Endothelial cell of umbilical vein (primary cell): ENCODE data around the gene RELT.
"Not testable (repeated sequence)": the region's sequence is repeated elsewhere in the genome, so short reads cannot be mapped to it uniquely, and the experiment has no call there.

Source experiments
- EZH2 ChIP-seq: IDR thresholded peaks from 2 replicates; pipeline ENCODE4 v1.6.1; 2012; ENCODE audit warnings: borderline replicate concordance, low read depth, mild to moderate bottlenecking, moderate library complexity, low read length, inconsistent platforms; ENCODE audit not compliant: severe bottlenecking
- FOS ChIP-seq: IDR thresholded peaks from 2 replicates; pipeline ENCODE4 v1.6.1; 2011; ENCODE audit warnings: mild to moderate bottlenecking, low read length, moderate library complexity, borderline replicate concordance; ENCODE audit not compliant: insufficient read depth
- GATA2 ChIP-seq: IDR thresholded peaks from 2 replicates; pipeline ENCODE4 v1.7.0; 2011; ENCODE audit warnings: low read depth, mild to moderate bottlenecking, moderate library complexity, mixed read lengths, low read length; ENCODE audit not compliant: insufficient read length, insufficient read depth
- MYC ChIP-seq: IDR thresholded peaks from one replicate; pipeline ENCODE4 v1.6.1; 2011; ENCODE audit warnings: mild to moderate bottlenecking, low read depth, low read length
- POLR2A ChIP-seq: IDR thresholded peaks from 2 replicates; pipeline ENCODE4 v1.6.1; 2012; ENCODE audit warnings: low read depth, mild to moderate bottlenecking, control low read depth, low read length
- POLR2AphosphoS5 ChIP-seq: IDR thresholded peaks from 2 replicates; pipeline ENCODE4 v1.6.1; 2012; ENCODE audit warnings: low read depth, mild to moderate bottlenecking, control low read depth, low read length, moderate library complexity; ENCODE audit not compliant: insufficient read depth
- TF ChIP-seq, protein P1 (sequence below), 2 donors: IDR thresholded peaks; 1 replicate in 1 of 2; 2 replicates in 1 of 2; pipeline ENCODE4 v1.5.1; 2011; ENCODE audit warnings: low read length in 2 of 2, mild to moderate bottlenecking in 2 of 2, moderate library complexity in 2 of 2, control low read depth in 1 of 2, inconsistent platforms in 1 of 2, low read depth in 1 of 2; ENCODE audit not compliant: insufficient read depth in 1 of 2; ENCODE audit errors: extremely low read depth in 1 of 2

DNA sequence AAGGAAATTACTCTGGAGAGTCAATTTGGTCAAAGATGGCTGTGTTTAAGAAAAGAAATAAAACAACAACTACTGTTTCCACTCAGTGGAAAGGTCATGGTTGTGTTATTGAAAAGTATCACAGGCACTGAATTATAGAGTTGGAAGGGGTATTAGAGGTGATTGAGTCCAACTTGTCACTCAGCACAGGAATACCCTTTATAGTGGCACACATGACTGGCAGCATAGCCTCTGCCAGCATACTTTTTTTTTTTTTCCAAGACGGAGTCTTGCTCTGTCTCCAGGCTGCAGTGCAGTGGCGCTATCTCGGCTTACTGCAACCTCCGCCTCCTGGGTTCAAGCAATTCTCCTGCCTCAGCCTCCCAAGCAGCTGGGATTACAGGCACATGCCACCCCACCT, 60.7 kb downstream of the RELT start:
- not testable (repeated sequence) for TF ChIP-seq POLR2AphosphoS5, GATA2, FOS, EZH2, POLR2A, MYC
- TF ChIP-seq, protein P1, sequence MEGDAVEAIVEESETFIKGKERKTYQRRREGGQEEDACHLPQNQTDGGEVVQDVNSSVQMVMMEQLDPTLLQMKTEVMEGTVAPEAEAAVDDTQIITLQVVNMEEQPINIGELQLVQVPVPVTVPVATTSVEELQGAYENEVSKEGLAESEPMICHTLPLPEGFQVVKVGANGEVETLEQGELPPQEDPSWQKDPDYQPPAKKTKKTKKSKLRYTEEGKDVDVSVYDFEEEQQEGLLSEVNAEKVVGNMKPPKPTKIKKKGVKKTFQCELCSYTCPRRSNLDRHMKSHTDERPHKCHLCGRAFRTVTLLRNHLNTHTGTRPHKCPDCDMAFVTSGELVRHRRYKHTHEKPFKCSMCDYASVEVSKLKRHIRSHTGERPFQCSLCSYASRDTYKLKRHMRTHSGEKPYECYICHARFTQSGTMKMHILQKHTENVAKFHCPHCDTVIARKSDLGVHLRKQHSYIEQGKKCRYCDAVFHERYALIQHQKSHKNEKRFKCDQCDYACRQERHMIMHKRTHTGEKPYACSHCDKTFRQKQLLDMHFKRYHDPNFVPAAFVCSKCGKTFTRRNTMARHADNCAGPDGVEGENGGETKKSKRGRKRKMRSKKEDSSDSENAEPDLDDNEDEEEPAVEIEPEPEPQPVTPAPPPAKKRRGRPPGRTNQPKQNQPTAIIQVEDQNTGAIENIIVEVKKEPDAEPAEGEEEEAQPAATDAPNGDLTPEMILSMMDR (IDR thresholded peaks at IDR 0.05; ENCODE audit: extremely low read depth in 1 of 2, insufficient read depth in 1 of 2, low read depth in 1 of 2, low read length in 2 of 2), result not testable (repeated sequence)
